Effector CD4-positive, alpha-beta T cell (primary cell): Measurements from ENCODE around the gene CCDC40.

Source experiments
- DNase-seq: peaks from one replicate; pipeline ENCODE4 v3.0.0-alpha.2; 2020

The CCDC40 gene

GRCh38 chr17:80053102-80053501, 16.7 kb downstream of the CCDC40 start:
- DNase-seq, result no peak

GRCh38 chr17:80055597-80055996, 19.2 kb downstream of the CCDC40 start:
- DNase-seq, result no peak

- DNase-seq, result no peak
Observed at GRCh38 chr17:80058311-80058955, 22.0 kb downstream of the CCDC40 start.

- no peak for DNase-seq
Observed at GRCh38 chr17:80060644-80061043, 24.2 kb downstream of the CCDC40 start.

GRCh38 chr17:80061421-80061820, 25.0 kb downstream of the CCDC40 start:
- no peak for DNase-seq

- no peak for DNase-seq
Observed at GRCh38 chr17:80063830-80064585, 27.6 kb downstream of the CCDC40 start.

- no peak for DNase-seq
Observed at GRCh38 chr17:80064696-80065095, 28.3 kb downstream of the CCDC40 start.

- DNase-seq, result no peak
Observed at GRCh38 chr17:80065478-80066170, 29.2 kb downstream of the CCDC40 start.

GRCh38 chr17:80067393-80067986, 31.0 kb downstream of the CCDC40 start:
- DNase-seq, result no peak

- DNase-seq, result no peak
Observed at GRCh38 chr17:80068301-80069222, 32.1 kb downstream of the CCDC40 start.

- no peak for DNase-seq
Observed at GRCh38 chr17:80070375-80071115, 34.1 kb downstream of the CCDC40 start.

- DNase-seq, result no peak
Observed at GRCh38 chr17:80071116-80071841, 34.8 kb downstream of the CCDC40 start.

- no peak for DNase-seq
Observed at GRCh38 chr17:80072410-80072809, 36.0 kb downstream of the CCDC40 start.

GRCh38 chr17:80080081-80080480, 43.6 kb downstream of the CCDC40 start:
- DNase-seq, result no peak

- DNase-seq, result no peak
Observed at GRCh38 chr17:80081596-80081995, 45.2 kb downstream of the CCDC40 start.

GRCh38 chr17:80082403-80083135, 46.1 kb downstream of the CCDC40 start:
- DNase-seq, result peak; percentile 31

- DNase-seq, result no peak
Observed at GRCh38 chr17:80083136-80083661, 46.8 kb downstream of the CCDC40 start.

GRCh38 chr17:80084773-80085172, 48.3 kb downstream of the CCDC40 start:
- no peak for DNase-seq

- no peak for DNase-seq
Observed at GRCh38 chr17:80086081-80086480, 49.6 kb downstream of the CCDC40 start.

- DNase-seq, result no peak
Observed at GRCh38 chr17:80086616-80087015, 50.2 kb downstream of the CCDC40 start.
